ENCODE results near the gene MDN1.
A peak's percentile ranks its signal among the peaks of the same experiment; 100 is the strongest.

DNA sequence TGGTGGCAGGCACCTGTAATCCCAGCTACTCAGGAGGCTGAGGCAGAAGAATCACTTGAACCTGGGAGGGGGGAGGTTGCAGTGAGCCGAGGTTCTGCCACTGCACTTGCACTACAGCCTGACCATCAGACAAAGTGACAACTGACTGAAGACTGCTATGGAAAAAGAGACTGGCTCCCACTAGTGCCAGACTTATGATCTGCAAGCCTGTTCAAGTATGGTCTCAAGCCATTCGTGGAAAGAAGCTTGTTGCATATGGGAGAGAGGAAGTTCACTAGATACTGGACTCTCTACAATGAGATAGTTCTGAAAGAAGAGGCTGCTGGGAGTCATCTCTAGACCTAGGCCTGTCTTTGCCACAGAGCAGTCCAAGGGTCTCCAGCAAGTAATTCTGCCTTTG lies 26.7 kb downstream of the MDN1 start:
- TF ChIP-seq, protein P1, sequence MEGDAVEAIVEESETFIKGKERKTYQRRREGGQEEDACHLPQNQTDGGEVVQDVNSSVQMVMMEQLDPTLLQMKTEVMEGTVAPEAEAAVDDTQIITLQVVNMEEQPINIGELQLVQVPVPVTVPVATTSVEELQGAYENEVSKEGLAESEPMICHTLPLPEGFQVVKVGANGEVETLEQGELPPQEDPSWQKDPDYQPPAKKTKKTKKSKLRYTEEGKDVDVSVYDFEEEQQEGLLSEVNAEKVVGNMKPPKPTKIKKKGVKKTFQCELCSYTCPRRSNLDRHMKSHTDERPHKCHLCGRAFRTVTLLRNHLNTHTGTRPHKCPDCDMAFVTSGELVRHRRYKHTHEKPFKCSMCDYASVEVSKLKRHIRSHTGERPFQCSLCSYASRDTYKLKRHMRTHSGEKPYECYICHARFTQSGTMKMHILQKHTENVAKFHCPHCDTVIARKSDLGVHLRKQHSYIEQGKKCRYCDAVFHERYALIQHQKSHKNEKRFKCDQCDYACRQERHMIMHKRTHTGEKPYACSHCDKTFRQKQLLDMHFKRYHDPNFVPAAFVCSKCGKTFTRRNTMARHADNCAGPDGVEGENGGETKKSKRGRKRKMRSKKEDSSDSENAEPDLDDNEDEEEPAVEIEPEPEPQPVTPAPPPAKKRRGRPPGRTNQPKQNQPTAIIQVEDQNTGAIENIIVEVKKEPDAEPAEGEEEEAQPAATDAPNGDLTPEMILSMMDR (IDR thresholded peaks at IDR 0.05), result peak; percentile 72
- TF ChIP-seq ZFX (IDR thresholded peaks at IDR 0.05; ENCODE audit: borderline replicate concordance), result no peak

All from 22Rv1 (cell line).